Small intestine (tissue), 16 donors: Measurements from ENCODE around the gene SULT4A1. TPM values are rescaled to one million over a fixed set of nuclear protein-coding genes. Genes with fewer than 3 reads are reported as not detected.
"Not testable (repeated sequence)": the region's sequence is repeated elsewhere in the genome, so short reads cannot be mapped to it uniquely, and the experiment has no call there.

ENCODE experiments used
- DNase-seq, 2 donors: peaks; one replicate each; pipeline versions ENCODE4 v3.0.0 to v3.0.0-alpha.2; 2013
- FAIRE-seq: peaks from 2 replicates; lab custom pipeline; 2012; peaks lifted over from hg19 to GRCh38; lab: Jason Lieb, UNC
- H3K27ac ChIP-seq, 3 donors: one replicate each; pipeline ENCODE4 v1.5.1; 2013; ENCODE audit warnings: low read length in 2 of 3, mild to moderate bottlenecking in 2 of 3, control low read depth in 1 of 3, inconsistent platforms in 1 of 3, low read depth in 1 of 3, moderate library complexity in 1 of 3
- H3K27me3 ChIP-seq, 3 donors: one replicate each; pipeline ENCODE4 v1.6.1; 2013; ENCODE audit warnings: low read length in 3 of 3, inconsistent platforms in 1 of 3; ENCODE audit not compliant: control insufficient read depth in 3 of 3, insufficient read depth in 3 of 3
- H3K36me3 ChIP-seq, 3 donors: one replicate each; pipeline ENCODE4 v1.6.1; 2013; ENCODE audit warnings: low read length in 3 of 3, inconsistent platforms in 1 of 3, low read depth in 1 of 3, mild to moderate bottlenecking in 1 of 3, moderate library complexity in 1 of 3; ENCODE audit not compliant: control insufficient read depth in 3 of 3, insufficient read depth in 2 of 3
- H3K4me1 ChIP-seq, 3 donors: one replicate each; pipeline ENCODE4 v1.6.1; 2013; ENCODE audit warnings: low read length in 2 of 3, inconsistent platforms in 1 of 3, low read depth in 1 of 3, mild to moderate bottlenecking in 1 of 3, moderate library complexity in 1 of 3; ENCODE audit not compliant: control insufficient read depth in 3 of 3, insufficient read depth in 2 of 3
- H3K4me3 ChIP-seq, 3 donors: one replicate each; pipeline ENCODE4 v1.5.1; 2013; ENCODE audit warnings: low read length in 3 of 3, control low read depth in 1 of 3, inconsistent platforms in 1 of 3, low read depth in 1 of 3, mild to moderate bottlenecking in 1 of 3, moderate library complexity in 1 of 3
- H3K9me3 ChIP-seq, 2 donors: one replicate each; pipeline ENCODE4 v1.6.1; 2013; ENCODE audit warnings: low read depth in 1 of 2, low read length in 1 of 2; ENCODE audit not compliant: control insufficient read depth in 2 of 2, insufficient read depth in 1 of 2
- WGBS, 3 donors: extraction: QIAGEN DNeasy Blood & Tissue Kit; methylation state at CpG; one replicate each; pipeline ENCODE4 v1.1.7; 2013; 5-methylcytosine and 5-hydroxymethylcytosine counted together
- long read RNA-seq, 10 donors: transcript quantifications; one replicate each; lab custom pipeline, GENCODE V29; 2026
- polyA plus RNA-seq, 4 donors: library from polyadenylated mRNA; stranded (reverse) in 3 of 4; unstranded in 1 of 4; fragments of 200-250 nt in 3 of 4; fragments of 120-200 nt in 1 of 4; gene quantifications; one replicate each; pipeline versions ENCODE4 v1.2.1 to v1.2.3, GENCODE V29; 2013
- donor health status: healthy with polysubstance abuse.
- donor health status: control.
- donor health status: control.
- donor health status: Bipolar disorder and iron deficiency.
- donor health status: healthy.

Gene SULT4A1
- 10 to 100 TPM in 3 of 4 donors, under 1 TPM in 1; 0.53 to 60.4 (median 17.9) TPM for polyA plus RNA-seq
- long read RNA-seq, donor 1 = 0 reads
- long read RNA-seq, donor 2 = 0 reads
- long read RNA-seq, donor 3, partial matches to known transcripts = 0 of 2 reads
- long read RNA-seq, donor 3, other reads (novel, unspliced or antisense) = 0 of 2 reads
- long read RNA-seq, donor 4 = 0 reads
- long read RNA-seq, donor 5 = 0 reads
- long read RNA-seq, donor 6, partial matches to known transcripts = 0 of 1 reads
- long read RNA-seq, donor 6, other reads (novel, unspliced or antisense) = 0 of 1 reads
- long read RNA-seq, donor 7 = 0 reads
- long read RNA-seq, donor 8 = 0 reads
- long read RNA-seq, donor 9 = 0 reads
- long read RNA-seq, donor 10, transcript SULT4A1-201 (7 exons, 2,468 nt) = major isoform, 5 of 5 reads
- long read RNA-seq, donor 10, partial matches to known transcripts = 0 of 5 reads
- long read RNA-seq, donor 10, other reads (novel, unspliced or antisense) = 0 of 5 reads

- DNase-seq = peak; percentile 40 to 43
- H3K27ac ChIP-seq = peak within 1 kb of the TSS in 2 of 3 donors; percentile 74
Measured at GRCh38 chr22:43862074-43862881, at the start of gene SULT4A1. Gene SULT4A1 (minus strand): TSS chr22:43862513. CDS start chr22:43862382, 131 bp downstream.

GRCh38 chr22:43911351-43911750, 49.0 kb upstream of the SULT4A1 start:
- no peak overlapping the region for H3K4me3 ChIP-seq
- DNase-seq (no peak), FAIRE-seq (no peak)
- H3K27ac ChIP-seq = no peak overlapping the region
- no peaks in the 10 kb centered on the region for H3K4me1 ChIP-seq
- no peaks in the 10 kb centered on the region for H3K9me3 ChIP-seq
- no peaks in the 10 kb centered on the region for H3K36me3 ChIP-seq
- no peaks in the 10 kb centered on the region for H3K27me3 ChIP-seq
- 10 to 21% (median 16%) methylated on average over 4 of the region's 4 CpGs for WGBS, 3 donors

More at GRCh38 chr22:43862074-43862881, at the start of gene SULT4A1:
- FAIRE-seq = no peak
- peak within 1 kb of the TSS in 1 of 3 donors; percentile 68 for H3K4me3 ChIP-seq
- peaks cover 0 to 15% (median 14%) of the 10 kb centered on the region in 3 donors for H3K27me3 ChIP-seq
- no peaks in the 10 kb centered on the region for H3K9me3 ChIP-seq
- H3K36me3 ChIP-seq = no peaks in the 10 kb centered on the region
- WGBS, 3 donors = 3 to 5% (median 3%) methylated on average over 58 to 121 of the region's 121 CpGs
- H3K4me1 ChIP-seq = peaks cover 0 to 2% (median 0%) of the 10 kb centered on the region in 3 donors

GRCh38 chr22:43910178-43910695, 47.9 kb upstream of the SULT4A1 start:
- Histone ChIP-seq H3K36me3 (no peaks in the 10 kb centered on the region), H3K9me3 (no peaks in the 10 kb centered on the region), H3K4me3 (no peak overlapping the region), H3K4me1 (no peaks in the 10 kb centered on the region), H3K27me3 (no peaks in the 10 kb centered on the region), H3K27ac (no peak overlapping the region)
- DNase-seq (no peak), FAIRE-seq (no peak)
- WGBS, 3 donors = 59 to 67% (median 61%) methylated on average over 6 of the region's 6 CpGs

- Histone ChIP-seq H3K9me3 (no peaks in the 10 kb centered on the region), H3K27me3 (no peaks in the 10 kb centered on the region), H3K4me1 (no peaks in the 10 kb centered on the region), H3K36me3 (no peaks in the 10 kb centered on the region), H3K27ac (no peak overlapping the region), H3K4me3 (no peak overlapping the region)
- DNase-seq (no peak), FAIRE-seq (no peak)
- 80 to 92% (median 83%) methylated on average over 1 of the region's 1 CpG for WGBS, 3 donors
Measured at GRCh38 chr22:43909708-43910107, 47.4 kb upstream of the SULT4A1 start.

GRCh38 chr22:43905681-43906080, 43.4 kb upstream of the SULT4A1 start:
- Histone ChIP-seq H3K36me3 (no peaks in the 10 kb centered on the region), H3K4me3 (no peak overlapping the region), H3K27ac (no peak overlapping the region), H3K4me1 (no peaks in the 10 kb centered on the region), H3K27me3 (no peaks in the 10 kb centered on the region), H3K9me3 (no peaks in the 10 kb centered on the region)
- FAIRE-seq = no peak
- 46 to 62% (median 60%) methylated on average over 7 of the region's 7 CpGs for WGBS, 3 donors
- no peak for DNase-seq

- not testable (repeated sequence) for H3K9me3 ChIP-seq, DNase-seq, H3K27ac ChIP-seq, FAIRE-seq, H3K4me1 ChIP-seq, H3K36me3 ChIP-seq, H3K4me3 ChIP-seq, H3K27me3 ChIP-seq
- WGBS, 3 donors = 36 to 49% (median 40%) methylated on average over 8 to 12 of the region's 12 CpGs
Measured at GRCh38 chr22:43904412-43904811, 42.1 kb upstream of the SULT4A1 start.

DNA sequence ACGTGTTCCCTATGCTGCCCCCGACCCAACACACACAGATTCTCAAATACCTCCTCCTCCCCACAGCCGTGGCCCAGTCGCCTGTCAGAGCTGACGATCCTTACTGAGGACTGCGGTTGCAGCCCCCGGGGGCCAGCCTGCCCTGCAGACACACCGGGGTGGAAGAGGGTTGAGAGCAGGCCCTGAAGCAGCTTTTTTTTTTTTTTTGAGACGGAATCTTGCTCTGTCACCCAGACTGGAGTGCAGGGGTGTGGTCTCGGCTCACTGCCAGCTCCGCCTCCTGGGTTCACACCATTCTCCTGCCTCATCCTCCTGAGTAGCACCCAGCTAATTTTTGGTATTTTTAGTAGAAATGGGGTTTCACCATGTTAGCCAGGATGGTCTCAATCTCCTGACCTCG, 40.7 kb upstream of the SULT4A1 start:
- H3K4me1 ChIP-seq, H3K27ac ChIP-seq, H3K9me3 ChIP-seq, H3K36me3 ChIP-seq, FAIRE-seq, H3K4me3 ChIP-seq, DNase-seq, H3K27me3 ChIP-seq: not testable (repeated sequence)
- WGBS, 3 donors = 63 to 74% (median 71%) methylated on average over 11 to 12 of the region's 12 CpGs

- no peak for FAIRE-seq
- H3K4me1 ChIP-seq = no peaks in the 10 kb centered on the region
- H3K36me3 ChIP-seq = no peaks in the 10 kb centered on the region
- DNase-seq = no peak
- H3K27me3 ChIP-seq = no peaks in the 10 kb centered on the region
- peak overlapping the region in 1 of 3 donors; percentile 32 for H3K27ac ChIP-seq
- H3K4me3 ChIP-seq = no peak overlapping the region
- no peaks in the 10 kb centered on the region for H3K9me3 ChIP-seq
- 45 to 51% (median 50%) methylated on average over 5 of the region's 5 CpGs for WGBS, 3 donors
Measured at GRCh38 chr22:43901976-43902643, 39.8 kb upstream of the SULT4A1 start.
